Trophoblast cell (in vitro differentiated cells and primary cell): ENCODE data around the gene MEF2D.
A peak's percentile ranks its signal among the peaks of the same experiment; 100 is the strongest.

ENCODE experiments used
- DNase-seq, 2 donors: peaks; one replicate each; pipeline ENCODE4 v3.0.0-alpha.2; 2016
- H2AFZ ChIP-seq: 2 replicates; pipeline ENCODE4 v1.6.1; 2013; ENCODE audit warnings: low read length, moderate library complexity, mild to moderate bottlenecking; ENCODE audit not compliant: insufficient read depth, poor library complexity
- H2AK5ac ChIP-seq: 2 replicates; pipeline ENCODE4 v1.6.1; 2013; ENCODE audit warnings: mild to moderate bottlenecking, low read length
- H2BK120ac ChIP-seq: 2 replicates; pipeline ENCODE4 v1.6.1; 2013; ENCODE audit warnings: low read length, mild to moderate bottlenecking, moderate library complexity; ENCODE audit not compliant: insufficient read depth, poor library complexity
- H2BK12ac ChIP-seq: 2 replicates; pipeline ENCODE4 v1.6.1; 2013; ENCODE audit warnings: mild to moderate bottlenecking, low read length, moderate library complexity
- H2BK5ac ChIP-seq: 2 replicates; pipeline ENCODE4 v1.6.1; 2013; ENCODE audit warnings: low read length, low read depth, moderate library complexity, mild to moderate bottlenecking; ENCODE audit not compliant: poor library complexity
- H3K14ac ChIP-seq: 2 replicates; pipeline ENCODE4 v1.6.1; 2013; ENCODE audit warnings: mild to moderate bottlenecking, low read length
- H3K18ac ChIP-seq: 2 replicates; pipeline ENCODE4 v1.6.1; 2013; ENCODE audit warnings: mild to moderate bottlenecking, low read length
- H3K23ac ChIP-seq: 2 replicates; pipeline ENCODE4 v1.6.1; 2013; ENCODE audit warnings: low read length
- H3K27ac ChIP-seq: 2 replicates; pipeline ENCODE4 v1.5.1; 2013; ENCODE audit warnings: low read depth, mild to moderate bottlenecking, inconsistent platforms, low read length, moderate library complexity
- H3K27me3 ChIP-seq: 2 replicates; pipeline ENCODE4 v1.6.1; 2013; ENCODE audit warnings: inconsistent platforms, mild to moderate bottlenecking, low read length, moderate library complexity; ENCODE audit not compliant: insufficient read depth
- H3K36me3 ChIP-seq, 2 experiments: 1 replicate in 1 of 2; 2 replicates in 1 of 2; pipeline ENCODE4 v1.6.1; 2013; ENCODE audit warnings: low read length in 2 of 2, mild to moderate bottlenecking in 2 of 2, moderate library complexity in 1 of 2; ENCODE audit not compliant: insufficient read depth in 2 of 2, control insufficient read depth in 1 of 2
- H3K4ac ChIP-seq: 2 replicates; pipeline ENCODE4 v1.6.1; 2013; ENCODE audit warnings: low read depth, mild to moderate bottlenecking, low read length, moderate library complexity
- H3K4me1 ChIP-seq, 2 experiments: 1 replicate in 1 of 2; 2 replicates in 1 of 2; pipeline ENCODE4 v1.6.1; 2013; ENCODE audit warnings: low read length in 2 of 2, mild to moderate bottlenecking in 2 of 2, moderate library complexity in 1 of 2; ENCODE audit not compliant: insufficient read depth in 2 of 2, control insufficient read depth in 1 of 2
- H3K4me2 ChIP-seq: 2 replicates; pipeline ENCODE4 v1.6.1; 2013; ENCODE audit warnings: inconsistent platforms, mild to moderate bottlenecking, low read length, moderate library complexity
- H3K4me3 ChIP-seq: 2 replicates; pipeline ENCODE4 v1.5.1; 2013; ENCODE audit warnings: mild to moderate bottlenecking, low read depth, low read length, inconsistent platforms
- H3K79me1 ChIP-seq: one replicate; pipeline ENCODE4 v1.6.1; 2013; ENCODE audit warnings: low read length
- H3K79me2 ChIP-seq: 2 replicates; pipeline ENCODE4 v1.6.1; 2013; ENCODE audit warnings: low read length, mild to moderate bottlenecking; ENCODE audit not compliant: control insufficient read depth, insufficient read depth, poor library complexity
- H3K9ac ChIP-seq: 2 replicates; pipeline ENCODE4 v1.6.1; 2013; ENCODE audit warnings: mild to moderate bottlenecking, low read length
- H3K9me3 ChIP-seq: 2 replicates; pipeline ENCODE4 v1.6.1; 2013; ENCODE audit warnings: low read depth, mild to moderate bottlenecking, control low read depth, inconsistent platforms, low read length; ENCODE audit not compliant: insufficient read depth
- H4K12ac ChIP-seq: 2 replicates; pipeline ENCODE4 v1.6.1; 2013; ENCODE audit warnings: low read depth, mild to moderate bottlenecking, low read length, moderate library complexity
- H4K8ac ChIP-seq: 2 replicates; pipeline ENCODE4 v1.6.1; 2013; ENCODE audit warnings: low read depth, mild to moderate bottlenecking, low read length, moderate library complexity
- H4K91ac ChIP-seq: one replicate; pipeline ENCODE4 v1.6.1; 2013; ENCODE audit warnings: low read depth, mild to moderate bottlenecking, low read length, moderate library complexity
- WGBS: extraction: QIAGEN DNeasy Blood & Tissue Kit; methylation state at CpG from one replicate; pipeline ENCODE4 v1.1.7; 2013; ENCODE audit warnings: missing lambda C conversion rate; ENCODE audit not compliant: insufficient read length, insufficient coverage; ENCODE audit errors: extremely low coverage; 5-methylcytosine and 5-hydroxymethylcytosine counted together

Gene MEF2D

GRCh38 chr1:156440654-156441437, 59.7 kb downstream of the MEF2D start:
- Histone ChIP-seq H2AFZ (no peak overlapping the region), H3K27ac (no peak overlapping the region), H2AK5ac (no peak overlapping the region), H3K27me3 (peaks cover 39% of the 10 kb centered on the region), H3K18ac (no peak overlapping the region), H3K4me3 (no peak overlapping the region), H3K4me2 (no peak overlapping the region), H3K36me3 (no peaks in the 10 kb centered on the region), H3K4me1 (peaks cover 15 to 20% of the 10 kb centered on the region in 2 experiments), H2BK120ac (no peak overlapping the region), H3K9ac (no peak overlapping the region), H3K9me3 (peaks cover 4% of the 10 kb centered on the region), H4K8ac (no peak overlapping the region), H3K23ac (no peak overlapping the region), H3K79me2 (no peaks in the 10 kb centered on the region), H4K91ac (no peak overlapping the region), H2BK5ac (no peak overlapping the region), H3K14ac (no peak overlapping the region), H4K12ac (no peak overlapping the region), H3K4ac (no peak overlapping the region), H3K79me1 (no peaks in the 10 kb centered on the region), H2BK12ac (no peak overlapping the region)
- DNase-seq = no peak
- WGBS = no CpG with 5 or more reads among the region's 9 CpGs

- Histone ChIP-seq H4K8ac (no peak overlapping the region), H3K79me1 (no peaks in the 10 kb centered on the region), H3K18ac (no peak overlapping the region), H3K36me3 (no peaks in the 10 kb centered on the region), H2BK12ac (no peak overlapping the region), H3K23ac (no peak overlapping the region), H3K79me2 (no peaks in the 10 kb centered on the region), H3K14ac (no peak overlapping the region), H3K9ac (no peak overlapping the region), H2BK120ac (no peak overlapping the region), H3K4me2 (peak overlapping the region; percentile 3), H3K4ac (no peak overlapping the region), H3K27me3 (peaks cover 50% of the 10 kb centered on the region), H3K9me3 (peaks cover 7% of the 10 kb centered on the region), H2BK5ac (no peak overlapping the region), H2AFZ (no peak overlapping the region), H3K4me1 (peaks cover 20 to 21% of the 10 kb centered on the region in 2 experiments), H4K91ac (no peak overlapping the region), H3K27ac (no peak overlapping the region), H2AK5ac (no peak overlapping the region), H4K12ac (no peak overlapping the region), H3K4me3 (no peak overlapping the region)
- no CpG with 5 or more reads among the region's 14 CpGs for WGBS
- no peak for DNase-seq
Observed at GRCh38 chr1:156439777-156440183, 60.8 kb downstream of the MEF2D start.

- Histone ChIP-seq H3K79me1 (no peaks in the 10 kb centered on the region), H3K9ac (no peak overlapping the region), H4K12ac (no peak overlapping the region), H2BK5ac (no peak overlapping the region), H3K79me2 (no peaks in the 10 kb centered on the region), H3K18ac (no peak overlapping the region), H2BK12ac (no peak overlapping the region), H3K23ac (no peak overlapping the region), H2AFZ (no peak overlapping the region), H2AK5ac (no peak overlapping the region), H3K4me1 (peaks cover 20 to 21% of the 10 kb centered on the region in 2 experiments), H3K4me3 (no peak overlapping the region), H3K14ac (no peak overlapping the region), H3K27ac (no peak overlapping the region), H3K27me3 (peaks cover 56% of the 10 kb centered on the region), H3K36me3 (no peaks in the 10 kb centered on the region), H4K8ac (no peak overlapping the region), H3K4ac (no peak overlapping the region), H4K91ac (no peak overlapping the region), H2BK120ac (no peak overlapping the region), H3K4me2 (no peak overlapping the region), H3K9me3 (peaks cover 7% of the 10 kb centered on the region)
- no peak for DNase-seq
- no CpG with 5 or more reads among the region's 11 CpGs for WGBS
Observed at GRCh38 chr1:156439036-156439776, 61.4 kb downstream of the MEF2D start.

- Histone ChIP-seq H2AFZ (no peak overlapping the region), H4K91ac (no peak overlapping the region), H3K9ac (no peak overlapping the region), H2BK120ac (no peak overlapping the region), H3K4me1 (peaks cover 20 to 21% of the 10 kb centered on the region in 2 experiments), H4K8ac (no peak overlapping the region), H2BK12ac (no peak overlapping the region), H3K18ac (no peak overlapping the region), H3K4me2 (no peak overlapping the region), H3K27me3 (peaks cover 63% of the 10 kb centered on the region), H3K4me3 (no peak overlapping the region), H3K14ac (no peak overlapping the region), H3K9me3 (peaks cover 7% of the 10 kb centered on the region), H3K79me2 (no peaks in the 10 kb centered on the region), H3K36me3 (no peaks in the 10 kb centered on the region), H3K4ac (no peak overlapping the region), H3K79me1 (no peaks in the 10 kb centered on the region), H2BK5ac (no peak overlapping the region), H3K23ac (no peak overlapping the region), H2AK5ac (no peak overlapping the region), H3K27ac (no peak overlapping the region), H4K12ac (no peak overlapping the region)
- DNase-seq = no peak
- no CpG with 5 or more reads among the region's 7 CpGs for WGBS
Observed at GRCh38 chr1:156438278-156438987, 62.1 kb downstream of the MEF2D start.
